ENCODE data around the gene CADPS2.

DNA sequence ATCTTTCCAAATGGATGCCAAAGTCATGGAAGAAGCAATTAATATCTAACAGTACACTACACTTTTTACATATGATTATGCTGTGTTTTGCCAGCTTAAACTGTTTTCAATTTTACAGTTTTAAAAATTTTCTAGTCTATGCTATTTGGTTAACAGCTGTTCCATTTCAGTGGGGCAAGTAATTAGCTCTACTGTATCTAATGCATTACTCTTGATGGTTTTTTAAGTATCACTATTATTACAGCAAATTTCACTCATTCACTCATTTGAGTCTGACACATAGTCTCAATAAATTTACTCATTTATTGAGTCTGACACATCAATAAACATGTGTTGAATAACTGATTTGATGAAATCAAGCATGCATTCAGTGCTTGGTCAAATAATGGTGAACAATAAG is 343.1 kb downstream of the CADPS2 start:
- TF ChIP-seq, protein P1, sequence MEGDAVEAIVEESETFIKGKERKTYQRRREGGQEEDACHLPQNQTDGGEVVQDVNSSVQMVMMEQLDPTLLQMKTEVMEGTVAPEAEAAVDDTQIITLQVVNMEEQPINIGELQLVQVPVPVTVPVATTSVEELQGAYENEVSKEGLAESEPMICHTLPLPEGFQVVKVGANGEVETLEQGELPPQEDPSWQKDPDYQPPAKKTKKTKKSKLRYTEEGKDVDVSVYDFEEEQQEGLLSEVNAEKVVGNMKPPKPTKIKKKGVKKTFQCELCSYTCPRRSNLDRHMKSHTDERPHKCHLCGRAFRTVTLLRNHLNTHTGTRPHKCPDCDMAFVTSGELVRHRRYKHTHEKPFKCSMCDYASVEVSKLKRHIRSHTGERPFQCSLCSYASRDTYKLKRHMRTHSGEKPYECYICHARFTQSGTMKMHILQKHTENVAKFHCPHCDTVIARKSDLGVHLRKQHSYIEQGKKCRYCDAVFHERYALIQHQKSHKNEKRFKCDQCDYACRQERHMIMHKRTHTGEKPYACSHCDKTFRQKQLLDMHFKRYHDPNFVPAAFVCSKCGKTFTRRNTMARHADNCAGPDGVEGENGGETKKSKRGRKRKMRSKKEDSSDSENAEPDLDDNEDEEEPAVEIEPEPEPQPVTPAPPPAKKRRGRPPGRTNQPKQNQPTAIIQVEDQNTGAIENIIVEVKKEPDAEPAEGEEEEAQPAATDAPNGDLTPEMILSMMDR (IDR thresholded peaks at IDR 0.05 in 4 of 5, conservative IDR thresholded peaks at IDR 0.05 in 1 of 5), result no peak
- TF ChIP-seq POLR2A (IDR thresholded peaks at IDR 0.05), result no peak
